ENCODE data around the gene PSMB1. TPM values are rescaled to one million over a fixed set of nuclear protein-coding genes. Genes with fewer than 3 reads are reported as not detected.
"Not testable (repeated sequence)": the region's sequence is repeated elsewhere in the genome, so short reads cannot be mapped to it uniquely, and the experiment has no call there.

The PSMB1 gene
- total and polyA plus RNA-seq, 8 donors, result 37.9 to 174 (median 64.7) TPM

DNA sequence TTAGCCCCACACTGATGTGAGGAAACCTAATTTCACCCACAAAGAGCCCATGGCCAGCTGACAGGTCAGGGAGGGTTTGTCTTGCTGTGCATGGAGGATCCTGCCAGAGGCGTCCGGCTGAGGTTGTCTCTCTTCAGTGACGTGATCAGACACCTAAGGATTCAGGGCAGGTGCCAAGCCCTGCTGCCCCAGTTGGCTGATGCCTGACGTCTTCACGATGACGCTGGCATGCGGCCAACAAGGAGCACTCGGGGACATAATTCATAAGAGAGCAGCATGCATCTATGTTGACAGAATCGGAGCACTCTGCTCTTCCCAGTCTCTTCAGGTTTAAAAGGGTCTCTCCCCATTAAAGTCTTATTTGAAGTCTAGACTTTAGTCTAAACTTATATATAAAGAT, 47.8 kb downstream of the PSMB1 start:
- Histone ChIP-seq H3K27ac (no peak overlapping the region), H3K9me3 (no peaks in the 10 kb centered on the region), H3K4me3 (no peak overlapping the region), H3K4me1 (no peaks in the 10 kb centered on the region), H3K27me3 (no peaks in the 10 kb centered on the region), H3K36me3 (no peaks in the 10 kb centered on the region)
- ATAC-seq (no peak), FAIRE-seq (no peak), DNase-seq (peak in 2 of 6 donors; percentile 23 to 56)
- TF ChIP-seq, protein P1, sequence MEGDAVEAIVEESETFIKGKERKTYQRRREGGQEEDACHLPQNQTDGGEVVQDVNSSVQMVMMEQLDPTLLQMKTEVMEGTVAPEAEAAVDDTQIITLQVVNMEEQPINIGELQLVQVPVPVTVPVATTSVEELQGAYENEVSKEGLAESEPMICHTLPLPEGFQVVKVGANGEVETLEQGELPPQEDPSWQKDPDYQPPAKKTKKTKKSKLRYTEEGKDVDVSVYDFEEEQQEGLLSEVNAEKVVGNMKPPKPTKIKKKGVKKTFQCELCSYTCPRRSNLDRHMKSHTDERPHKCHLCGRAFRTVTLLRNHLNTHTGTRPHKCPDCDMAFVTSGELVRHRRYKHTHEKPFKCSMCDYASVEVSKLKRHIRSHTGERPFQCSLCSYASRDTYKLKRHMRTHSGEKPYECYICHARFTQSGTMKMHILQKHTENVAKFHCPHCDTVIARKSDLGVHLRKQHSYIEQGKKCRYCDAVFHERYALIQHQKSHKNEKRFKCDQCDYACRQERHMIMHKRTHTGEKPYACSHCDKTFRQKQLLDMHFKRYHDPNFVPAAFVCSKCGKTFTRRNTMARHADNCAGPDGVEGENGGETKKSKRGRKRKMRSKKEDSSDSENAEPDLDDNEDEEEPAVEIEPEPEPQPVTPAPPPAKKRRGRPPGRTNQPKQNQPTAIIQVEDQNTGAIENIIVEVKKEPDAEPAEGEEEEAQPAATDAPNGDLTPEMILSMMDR (IDR thresholded peaks at IDR 0.05), result no peak
- WGBS, 2 donors, result 29 to 31% methylated on average over 9 of the region's 9 CpGs
- intact Hi-C loops (cut with DNase I), result no loop called here

DNA sequence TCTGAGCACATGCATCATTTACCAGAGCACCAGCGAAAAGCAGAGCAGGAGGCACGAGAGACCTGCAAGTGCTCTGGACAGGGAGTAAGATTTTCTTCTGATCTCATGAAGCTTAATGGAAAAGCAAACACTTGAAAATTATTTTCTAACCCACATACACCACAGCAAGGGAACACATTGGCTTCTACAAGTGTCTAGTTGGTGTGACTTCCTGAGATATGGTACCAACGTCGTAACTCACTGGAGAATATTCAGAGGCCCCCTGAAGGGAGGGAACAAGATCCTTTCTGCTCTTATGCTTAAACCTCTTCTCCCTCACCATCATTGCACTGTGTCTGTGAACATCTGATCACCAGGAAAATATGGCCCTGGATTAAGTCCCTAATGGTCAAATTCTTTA, 48.6 kb downstream of the PSMB1 start:
- WGBS, 2 donors, result 57 to 62% methylated on average over 4 of the region's 4 CpGs
- intact Hi-C loops (cut with DNase I), result no loop called here
- TF ChIP-seq, protein P1 (IDR thresholded peaks at IDR 0.05), result no peak

DNA sequence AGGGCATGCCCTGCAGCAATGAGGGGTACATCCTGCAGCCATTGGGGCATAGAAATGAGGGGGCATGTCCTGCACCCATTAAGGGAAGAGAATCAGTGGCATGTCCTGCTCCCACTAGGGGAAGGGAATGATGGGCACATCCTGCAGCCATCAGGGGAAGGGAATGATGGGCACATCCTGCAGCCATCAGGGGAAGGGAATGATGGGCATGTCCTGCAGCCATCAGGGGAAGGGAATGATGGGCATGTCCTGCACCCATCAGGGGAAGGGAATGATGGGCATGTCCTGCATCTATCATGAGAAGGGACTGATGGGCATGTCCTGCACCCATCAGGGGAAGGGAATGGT, 49.7 kb downstream of the PSMB1 start:
- FAIRE-seq (no peak), DNase-seq (no peak), ATAC-seq (no peak)
- H3K36me3 ChIP-seq, result no peaks in the 10 kb centered on the region
- H3K9me3 ChIP-seq, result no peaks in the 10 kb centered on the region
- H3K4me3 ChIP-seq, result no peak overlapping the region
- no peaks in the 10 kb centered on the region for H3K4me1 ChIP-seq
- TF ChIP-seq, protein P1 (IDR thresholded peaks at IDR 0.05), result no peak
- H3K27ac ChIP-seq, result no peak overlapping the region
- H3K27me3 ChIP-seq, result no peaks in the 10 kb centered on the region
- intact Hi-C loops (cut with DNase I), result no loop called here

More for the DNA sequence above, 48.6 kb downstream of the PSMB1 start:
- Histone ChIP-seq H3K4me3 (no peak overlapping the region), H3K4me1 (no peaks in the 10 kb centered on the region), H3K27ac (no peak overlapping the region), H3K9me3 (no peaks in the 10 kb centered on the region), H3K27me3 (no peaks in the 10 kb centered on the region), H3K36me3 (no peaks in the 10 kb centered on the region)
- DNase-seq (no peak), ATAC-seq (no peak), FAIRE-seq (no peak)

DNA sequence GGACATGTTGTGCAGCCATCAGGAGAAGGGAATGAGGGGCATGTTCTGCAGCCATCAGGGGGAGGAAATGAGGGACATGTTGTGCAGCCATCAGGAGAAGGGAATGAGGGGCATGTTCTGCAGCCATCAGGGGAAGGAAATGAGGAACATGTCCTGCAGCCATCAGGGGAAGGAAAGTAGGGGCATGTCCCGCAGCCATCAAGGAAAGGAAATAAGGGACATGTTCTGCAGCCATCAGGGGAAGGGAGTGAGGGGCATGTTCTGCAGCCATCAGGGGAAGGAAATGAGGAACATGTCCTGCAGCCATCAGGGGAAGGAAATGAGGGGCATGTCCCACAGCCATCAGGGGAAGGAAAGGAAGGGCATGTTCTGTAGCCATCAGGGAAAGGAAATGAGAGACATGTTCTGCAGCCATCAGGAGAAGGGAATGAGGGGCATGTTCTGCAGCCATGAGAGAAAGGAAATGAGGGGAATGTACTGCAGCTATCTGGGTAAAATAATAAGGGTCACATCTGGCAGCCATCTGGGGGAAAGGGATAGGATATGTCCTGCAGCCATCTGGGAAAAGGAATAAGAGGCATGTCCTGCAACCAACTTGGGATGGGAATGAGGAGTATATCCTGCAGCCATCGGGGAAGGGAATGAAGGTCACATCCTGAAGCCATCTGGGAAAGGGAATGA, 50.2 kb downstream of the PSMB1 start:
- H3K27me3 ChIP-seq; FAIRE-seq; DNase-seq; H3K4me3 ChIP-seq; H3K9me3 ChIP-seq; H3K36me3 ChIP-seq; H3K27ac ChIP-seq; H3K4me1 ChIP-seq; ATAC-seq; intact Hi-C loops (cut with DNase I): not testable (repeated sequence)
- WGBS, 2 donors, result 83 to 94% methylated on average over 2 of the region's 2 CpGs

DNA sequence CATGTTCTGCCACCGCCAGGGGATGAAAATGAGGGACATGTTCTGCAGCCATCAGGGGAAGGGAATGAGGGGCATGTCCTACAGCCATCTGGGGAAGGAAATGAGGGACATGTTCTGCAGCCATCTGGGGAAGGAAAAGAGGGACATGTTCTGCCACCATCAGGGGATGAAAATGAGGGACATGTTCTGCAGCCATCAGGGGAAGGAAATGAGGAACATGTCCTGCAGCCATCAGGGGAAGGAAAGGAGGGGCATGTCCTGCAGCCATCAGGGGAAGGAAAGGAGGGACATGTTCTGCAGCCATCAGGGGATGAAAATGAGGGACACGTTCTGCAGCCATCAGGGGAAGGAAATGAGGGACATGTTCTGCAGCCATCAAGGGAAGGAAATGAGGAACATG, 50.8 kb downstream of the PSMB1 start:
- 50 to 83% methylated on average over 2 of the region's 2 CpGs for WGBS, 2 donors
- H3K4me3 ChIP-seq; DNase-seq; FAIRE-seq; H3K36me3 ChIP-seq; ATAC-seq; H3K9me3 ChIP-seq; H3K4me1 ChIP-seq; intact Hi-C loops (cut with DNase I); H3K27ac ChIP-seq; H3K27me3 ChIP-seq: not testable (repeated sequence)

DNA sequence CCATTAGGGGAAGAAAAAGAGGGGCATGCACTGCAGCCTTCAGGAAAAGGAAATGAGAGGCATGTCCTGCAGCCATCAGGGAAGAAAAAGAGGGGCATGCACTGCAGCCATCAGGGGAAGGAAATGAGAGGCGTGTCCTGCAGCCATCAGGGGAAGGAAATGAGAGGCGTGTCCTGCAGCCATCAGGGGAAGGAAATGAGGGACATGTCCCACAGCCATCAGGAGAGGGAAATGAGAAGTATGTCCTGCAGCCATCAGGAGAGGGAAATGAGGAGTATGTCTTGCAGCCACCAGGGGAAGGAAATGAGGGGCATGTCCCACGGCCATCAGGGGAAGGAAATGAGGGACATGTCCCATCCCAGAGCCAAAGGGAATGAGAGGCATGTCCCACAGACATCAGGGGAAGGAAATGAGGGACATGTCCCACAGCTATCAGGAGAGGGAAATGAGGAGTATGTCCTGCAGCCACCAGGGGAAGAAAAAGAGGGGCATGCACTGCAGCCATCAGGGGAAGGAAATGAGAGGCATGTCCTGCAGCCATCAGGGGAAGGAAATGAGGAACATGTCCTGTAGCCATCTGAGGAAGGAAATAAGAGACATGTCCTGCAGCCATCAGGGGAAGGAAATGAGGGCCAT, 52.0 kb downstream of the PSMB1 start:
- no peaks in the 10 kb centered on the region for H3K36me3 ChIP-seq
- ATAC-seq (no peak), FAIRE-seq (no peak), DNase-seq (no peak)
- no peaks in the 10 kb centered on the region for H3K4me1 ChIP-seq
- no peak overlapping the region for H3K27ac ChIP-seq
- no peak overlapping the region for H3K4me3 ChIP-seq
- TF ChIP-seq, protein P1 (IDR thresholded peaks at IDR 0.05), result no peak
- no peaks in the 10 kb centered on the region for H3K27me3 ChIP-seq
- H3K9me3 ChIP-seq, result no peaks in the 10 kb centered on the region
- intact Hi-C loops (cut with DNase I), result no loop called here
- WGBS, 2 donors, result 60 to 82% methylated on average over 3 of the region's 3 CpGs

All from pancreas (tissue), 10 donors.